NCI-H748 (cell line): ENCODE measurements around the gene IFIT2.
A peak's percentile ranks its signal among the peaks of the same experiment; 100 is the strongest.
"Not testable (repeated sequence)": the region's sequence is repeated elsewhere in the genome, so short reads cannot be mapped to it uniquely, and the experiment has no call there.

Experiments
- DNase-seq: peaks from one replicate; lab custom pipeline; 2025; ENCODE audit not compliant: unreplicated experiment; lab: John Stamatoyannopoulos, UW

IFIT2 gene

DNA sequence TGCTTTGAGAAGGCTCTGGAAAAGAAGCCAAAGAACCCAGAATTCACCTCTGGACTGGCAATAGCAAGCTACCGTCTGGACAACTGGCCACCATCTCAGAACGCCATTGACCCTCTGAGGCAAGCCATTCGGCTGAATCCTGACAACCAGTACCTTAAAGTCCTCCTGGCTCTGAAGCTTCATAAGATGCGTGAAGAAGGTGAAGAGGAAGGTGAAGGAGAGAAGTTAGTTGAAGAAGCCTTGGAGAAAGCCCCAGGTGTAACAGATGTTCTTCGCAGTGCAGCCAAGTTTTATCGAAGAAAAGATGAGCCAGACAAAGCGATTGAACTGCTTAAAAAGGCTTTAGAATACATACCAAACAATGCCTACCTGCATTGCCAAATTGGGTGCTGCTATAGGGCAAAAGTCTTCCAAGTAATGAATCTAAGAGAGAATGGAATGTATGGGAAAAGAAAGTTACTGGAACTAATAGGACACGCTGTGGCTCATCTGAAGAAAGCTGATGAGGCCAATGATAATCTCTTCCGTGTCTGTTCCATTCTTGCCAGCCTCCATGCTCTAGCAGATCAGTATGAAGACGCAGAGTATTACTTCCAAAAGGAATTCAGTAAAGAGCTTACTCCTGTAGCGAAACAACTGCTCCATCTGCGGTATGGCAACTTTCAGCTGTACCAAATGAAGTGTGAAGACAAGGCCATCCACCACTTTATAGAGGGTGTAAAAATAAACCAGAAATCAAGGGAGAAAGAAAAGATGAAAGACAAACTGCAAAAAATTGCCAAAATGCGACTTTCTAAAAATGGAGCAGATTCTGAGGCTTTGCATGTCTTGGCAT, 4.8 kb downstream of the IFIT2 start:
- no peak for DNase-seq

GRCh38 chr10:89307269-89307577, 5.4 kb downstream of the IFIT2 start:
- DNase-seq, result no peak

GRCh38 chr10:89308266-89308665, 6.4 kb downstream of the IFIT2 start:
- no peak for DNase-seq

GRCh38 chr10:89308736-89309135, 6.9 kb downstream of the IFIT2 start:
- no peak for DNase-seq

GRCh38 chr10:89309156-89310055, 7.6 kb downstream of the IFIT2 start:
- peak; percentile 93 for DNase-seq

- no peak for DNase-seq
Observed at GRCh38 chr10:89310056-89310893, 8.4 kb downstream of the IFIT2 start.

DNA sequence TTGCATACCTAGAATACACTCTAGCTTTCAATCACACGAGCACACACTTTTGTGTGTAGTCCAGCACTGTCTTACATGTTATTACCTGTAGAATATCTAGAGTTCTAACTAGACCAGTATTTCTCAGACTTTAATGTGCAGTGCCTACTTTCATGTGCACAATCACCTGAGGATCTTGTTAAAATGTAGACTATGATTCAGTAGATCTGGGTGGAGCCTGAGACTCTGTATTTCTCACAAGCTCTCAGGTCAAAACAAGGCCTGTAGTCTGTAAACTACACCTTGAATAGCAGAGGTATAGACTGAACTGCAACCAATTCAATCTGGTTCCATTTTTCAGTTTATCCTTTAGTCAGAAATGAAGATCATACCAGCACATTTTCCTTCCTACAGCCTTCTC, 11.1 kb downstream of the IFIT2 start:
- no peak for DNase-seq

DNA sequence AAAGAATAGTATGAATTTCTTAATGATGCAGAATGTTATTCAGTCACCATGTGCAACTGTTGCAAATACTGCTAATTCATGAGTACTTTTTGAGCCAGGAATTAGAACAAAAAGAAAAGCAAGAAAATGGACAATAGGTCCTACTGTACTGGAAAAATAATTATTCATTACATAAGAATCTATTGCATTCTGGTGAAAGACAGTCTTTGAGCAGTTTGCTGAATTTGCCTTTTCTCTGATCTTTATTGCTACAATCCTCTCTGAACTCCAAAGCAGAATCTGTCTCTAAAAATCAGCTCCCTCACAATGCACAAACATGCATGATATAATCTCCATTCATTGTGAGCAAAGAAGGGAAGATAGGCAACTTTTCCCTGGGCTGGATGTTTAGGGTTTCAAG, 12.8 kb downstream of the IFIT2 start:
- no peak for DNase-seq

GRCh38 chr10:89318047-89318446, 16.2 kb downstream of the IFIT2 start:
- DNase-seq, result not testable (repeated sequence)

DNA sequence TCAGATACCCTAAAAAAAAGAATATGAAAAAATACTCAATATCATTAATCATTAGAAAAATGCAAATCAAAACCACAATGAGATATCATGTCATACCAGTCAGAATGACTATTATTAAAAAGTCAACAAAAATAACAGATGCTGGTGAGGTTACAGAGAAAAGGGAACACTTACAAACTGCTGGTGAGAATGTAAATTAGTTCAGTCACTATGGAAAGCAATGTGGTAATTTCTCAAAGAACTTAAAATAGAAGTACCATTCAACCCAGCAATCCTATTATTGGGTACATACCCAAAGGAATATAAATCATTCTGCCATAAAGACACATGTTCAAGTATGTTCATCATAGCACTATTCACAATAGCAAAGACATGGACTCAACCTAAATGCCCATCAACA, 23.2 kb downstream of the IFIT2 start:
- DNase-seq, result not testable (repeated sequence)

- not testable (repeated sequence) for DNase-seq
Observed at GRCh38 chr10:89325856-89326255, 24.0 kb downstream of the IFIT2 start.

DNA sequence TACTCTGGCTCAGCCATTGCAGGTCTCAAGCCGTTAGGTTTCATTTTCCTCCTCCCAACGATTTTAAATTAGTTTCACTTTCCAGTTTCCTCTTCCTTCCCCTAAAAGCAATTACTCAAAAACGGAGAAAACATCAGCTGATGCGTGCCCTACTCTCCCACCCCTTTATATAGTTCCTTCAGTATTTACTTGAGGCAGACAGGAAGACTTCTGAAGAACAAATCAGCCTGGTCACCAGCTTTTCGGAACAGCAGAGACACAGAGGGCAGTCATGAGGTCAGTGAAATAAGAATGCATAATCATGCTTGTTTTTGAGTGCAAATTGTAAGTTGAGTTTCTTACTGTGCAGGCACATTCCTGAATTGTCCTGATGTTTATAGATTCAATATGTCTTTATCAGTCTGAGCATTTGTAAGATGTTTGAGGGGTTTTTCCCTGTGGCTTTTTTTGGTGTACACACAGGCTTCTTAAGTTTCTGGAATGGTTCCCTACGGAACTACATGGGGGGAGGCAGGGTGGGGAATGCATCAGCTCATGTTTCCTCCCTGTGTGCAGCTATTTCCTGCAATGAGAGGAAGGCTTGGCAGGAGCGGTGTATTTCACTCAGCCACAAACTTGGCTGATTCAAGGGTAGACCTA, 26.1 kb downstream of the IFIT2 start, which contains the start of gene IFIT3:
TSS of gene IFIT3 (plus strand) at position 195 of the 639 bp plus-strand sequence. CDS start at position 272, 77 bp downstream.
- peak; percentile 37 for DNase-seq

GRCh38 chr10:89329151-89329550, 27.3 kb downstream of the IFIT2 start:
- no peak for DNase-seq

DNA sequence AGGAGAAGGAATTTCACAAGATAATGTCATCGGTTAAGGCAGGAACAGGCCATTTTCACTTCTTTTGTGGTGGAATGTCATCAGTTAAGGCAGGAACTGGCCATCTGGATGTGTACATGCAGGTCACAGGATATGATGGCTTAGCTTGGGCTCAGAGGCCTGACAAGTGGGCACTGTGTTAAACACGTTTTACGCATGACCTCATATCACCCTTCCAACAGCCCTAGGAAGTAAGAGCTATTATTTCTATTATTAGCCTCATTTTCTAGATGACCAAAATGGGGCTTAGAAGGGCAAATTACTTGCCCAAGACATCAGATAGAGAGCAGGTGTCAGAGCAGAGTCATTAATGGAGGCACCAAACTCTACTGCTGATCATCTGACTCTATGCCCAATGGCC, 28.2 kb downstream of the IFIT2 start:
- DNase-seq, result not testable (repeated sequence)

DNA sequence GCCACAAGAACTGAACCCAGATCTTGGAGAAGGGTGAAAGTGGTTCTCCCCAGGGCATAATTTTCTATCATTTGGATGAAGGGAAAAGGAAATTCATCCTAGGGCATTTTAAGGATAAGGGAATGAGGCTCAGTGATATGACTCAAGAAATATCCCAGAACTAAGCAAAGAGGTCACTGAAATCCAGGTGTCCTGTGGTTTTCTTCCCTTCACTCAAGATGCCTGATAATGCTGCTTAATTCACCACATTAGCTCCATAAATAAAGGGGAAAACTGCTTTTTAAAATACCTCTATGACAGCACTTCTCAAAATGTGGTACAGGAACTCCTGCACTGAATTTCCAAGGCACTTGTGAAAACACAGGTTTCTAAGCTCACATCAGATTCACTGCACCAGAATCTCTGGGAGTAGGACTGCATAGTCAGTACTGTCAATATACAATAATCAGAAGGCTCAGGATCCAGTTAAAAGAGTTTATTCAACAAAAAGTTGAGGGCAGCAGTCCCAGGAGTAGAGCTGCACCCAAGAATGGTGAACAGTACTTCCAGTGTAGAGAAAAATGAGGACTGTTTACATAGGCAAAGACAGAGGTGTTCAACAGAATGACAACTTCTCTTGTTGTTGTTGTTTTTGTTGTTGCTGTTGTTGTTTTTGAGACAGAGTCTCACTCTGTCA, 28.8 kb downstream of the IFIT2 start:
- DNase-seq, result no peak

DNA sequence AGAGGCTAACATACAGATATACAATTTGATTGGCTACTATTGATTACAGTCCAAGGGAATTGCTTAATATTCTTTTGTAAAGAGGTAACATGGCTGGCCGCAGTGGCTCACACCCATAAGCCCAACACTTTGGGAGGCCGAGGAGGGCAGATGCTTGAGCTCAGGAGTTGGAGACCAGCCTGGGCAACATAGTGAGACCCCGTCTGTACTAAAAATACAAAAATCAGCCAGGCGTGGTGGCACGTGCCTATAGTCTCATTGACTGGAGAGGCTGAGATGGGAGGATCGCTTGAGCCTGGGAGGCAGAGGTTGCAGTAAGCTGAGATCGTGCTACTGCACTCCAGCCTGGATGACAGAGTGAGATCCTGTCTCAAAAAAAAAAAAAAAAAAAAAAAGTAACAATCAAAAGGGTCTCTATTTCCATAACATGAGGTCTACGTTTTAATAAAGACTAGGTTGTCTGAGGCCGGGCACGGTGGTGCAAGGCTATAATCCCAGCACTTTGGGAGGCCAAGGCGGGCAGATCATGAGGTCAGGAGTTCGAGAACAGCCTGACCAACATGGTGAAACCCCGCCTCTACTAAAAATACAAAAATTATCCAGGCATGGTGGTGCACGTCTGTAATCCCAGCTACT, 29.8 kb downstream of the IFIT2 start:
- DNase-seq, result not testable (repeated sequence)

GRCh38 chr10:89332123-89332633, 30.3 kb downstream of the IFIT2 start:
- DNase-seq, result no peak

DNA sequence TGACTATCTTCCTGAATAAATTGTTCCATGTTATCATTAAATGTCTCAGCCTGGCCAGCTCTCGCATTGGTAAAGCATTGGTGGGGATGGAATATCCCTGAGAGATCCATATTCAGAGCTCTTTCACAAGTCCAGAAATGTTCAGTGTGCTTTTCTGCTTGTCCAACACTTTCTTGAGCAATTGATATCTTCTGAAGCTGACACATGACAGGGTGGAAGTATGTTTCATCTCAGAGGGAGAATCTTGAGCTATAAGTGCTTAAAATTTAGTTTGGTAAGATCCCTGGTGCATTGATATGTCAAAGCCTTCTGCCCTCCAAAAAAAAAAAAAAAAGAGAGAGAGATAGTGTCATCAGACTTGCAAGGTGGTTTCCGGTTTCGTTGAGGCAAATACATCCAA, 33.4 kb downstream of the IFIT2 start:
- no peak for DNase-seq

- no peak for DNase-seq
Observed at GRCh38 chr10:89336241-89336640, 34.4 kb downstream of the IFIT2 start.
